Keratinocyte (primary cell): ENCODE measurements around the gene TNFSF10. TPM values are rescaled to one million over a fixed set of nuclear protein-coding genes. Genes with fewer than 3 reads are reported as not detected.

ENCODE experiments used
- DNase-seq: peaks from one replicate; pipeline ENCODE4 v3.0.0-alpha.2; 2011; ENCODE audit warnings: low read depth, missing footprints, low spot score
- FAIRE-seq: peaks from 2 replicates; lab custom pipeline; 2011; peaks lifted over from hg19 to GRCh38; lab: Jason Lieb, UNC
- H2AFZ ChIP-seq: 2 replicates; pipeline ENCODE4 v1.6.0; 2012; ENCODE audit warnings: low read length, control low read depth, inconsistent platforms; ENCODE audit not compliant: control insufficient read depth
- H3K27ac ChIP-seq: 2 replicates; pipeline ENCODE4 v1.5.1; 2011; ENCODE audit warnings: low read length; ENCODE audit not compliant: control insufficient read depth, insufficient read depth
- H3K27me3 ChIP-seq: 3 replicates; pipeline ENCODE4 v1.6.0; 2011; ENCODE audit warnings: low read length; ENCODE audit not compliant: control insufficient read depth, insufficient read depth; ENCODE audit errors: extremely low read depth
- H3K36me3 ChIP-seq, 2 experiments: 2 replicates in 1 of 2; 3 replicates in 1 of 2; pipeline ENCODE4 v1.5.1; 2011; ENCODE audit warnings: low read length in 2 of 2, mild to moderate bottlenecking in 1 of 2; ENCODE audit not compliant: control insufficient read depth in 2 of 2, insufficient read depth in 2 of 2; ENCODE audit errors: extremely low read depth in 1 of 2
- H3K4me1 ChIP-seq: 3 replicates; pipeline ENCODE4 v1.5.1; 2011; ENCODE audit warnings: low read length; ENCODE audit not compliant: control insufficient read depth, insufficient read depth; ENCODE audit errors: extremely low read depth
- H3K4me2 ChIP-seq: 3 replicates; pipeline ENCODE4 v1.6.0; 2011; ENCODE audit warnings: low read depth, low read length; ENCODE audit not compliant: control insufficient read depth, insufficient read depth; ENCODE audit errors: extremely low read depth
- H3K4me3 ChIP-seq, 3 experiments: fragments of 200-600 bp in 1 of 3; sonication (generic) in 1 of 3; 2 replicates in 2 of 3; 3 replicates in 1 of 3; pipeline ENCODE4 v1.5.1; 2011 to 2016; ENCODE audit warnings: low read length in 3 of 3, mild to moderate bottlenecking in 3 of 3, control low read depth in 2 of 3, inconsistent platforms in 1 of 3, low read depth in 1 of 3, mixed read lengths in 1 of 3, mixed run types in 1 of 3, moderate library complexity in 1 of 3; ENCODE audit not compliant: control insufficient read depth in 2 of 3, insufficient read depth in 2 of 3; ENCODE audit errors: extremely low read depth in 1 of 3
- H3K79me2 ChIP-seq: 2 replicates; pipeline ENCODE4 v1.6.0; 2012; ENCODE audit warnings: low read length; ENCODE audit not compliant: control insufficient read depth, insufficient read depth
- H3K9ac ChIP-seq: 3 replicates; pipeline ENCODE4 v1.6.0; 2011; ENCODE audit warnings: low read length; ENCODE audit not compliant: control insufficient read depth, insufficient read depth; ENCODE audit errors: extremely low read depth
- H3K9me1 ChIP-seq: 3 replicates; pipeline ENCODE4 v1.6.0; 2011; ENCODE audit warnings: low read length; ENCODE audit not compliant: control insufficient read depth, insufficient read depth; ENCODE audit errors: extremely low read depth
- H3K9me3 ChIP-seq: 2 replicates; pipeline ENCODE4 v1.5.1; 2012; ENCODE audit warnings: low read depth, low read length; ENCODE audit not compliant: control insufficient read depth
- H4K20me1 ChIP-seq: 3 replicates; pipeline ENCODE4 v1.6.0; 2011; ENCODE audit warnings: low read length; ENCODE audit not compliant: control insufficient read depth, insufficient read depth; ENCODE audit errors: extremely low read depth
- EZH2 ChIP-seq: IDR thresholded peaks from one replicate; pipeline ENCODE4 v1.6.1; 2012; ENCODE audit warnings: inconsistent platforms, mild to moderate bottlenecking, low read length, moderate library complexity
- dilution Hi-C: fragments of 300-500 bp; cut with MboI; formaldehyde crosslinking; loops from one replicate; pipeline ENCODE4 v1.7.0; 2020; ENCODE audit warnings: low sequenced_read_pairs; ENCODE audit not compliant: extremely low pct_ligation_motif_present
- polyA plus RNA-seq, 5 experiments: library from polyadenylated mRNA; depleted of rRNA in 3 of 5; stranded (reverse) in 3 of 5; stranded (forward) in 1 of 5; unstranded in 1 of 5; fragments of >200 nt; gene quantifications; 1 replicate in 1 of 5; 2 replicates in 3 of 5; 3 replicates in 1 of 5; pipeline versions ENCODE4 v1.2.1 to v1.2.3, GENCODE V29; 2011 to 2012; ENCODE audit warnings: missing spikeins in 2 of 5, low read depth in 1 of 5, low replicate concordance in 1 of 5
- TF ChIP-seq, protein P1 (sequence below), 3 experiments: IDR thresholded peaks in 1 of 3; conservative IDR thresholded peaks in 1 of 3; optimal IDR thresholded peaks in 1 of 3; 2 replicates in 2 of 3; 3 replicates in 1 of 3; pipeline versions ENCODE3 to v1.5.1; 2011; ENCODE audit warnings: low read length in 3 of 3, mild to moderate bottlenecking in 3 of 3, moderate library complexity in 2 of 3, control low read depth in 1 of 3, inconsistent platforms in 1 of 3; ENCODE audit not compliant: insufficient read depth in 2 of 3; ENCODE audit errors: extremely low read depth in 1 of 3

Gene TNFSF10
- polyA plus RNA-seq, 1 donor (not counting 4 experiments of a cell fraction or from before 2014, with no cell fraction given), result 21.7 TPM

DNA sequence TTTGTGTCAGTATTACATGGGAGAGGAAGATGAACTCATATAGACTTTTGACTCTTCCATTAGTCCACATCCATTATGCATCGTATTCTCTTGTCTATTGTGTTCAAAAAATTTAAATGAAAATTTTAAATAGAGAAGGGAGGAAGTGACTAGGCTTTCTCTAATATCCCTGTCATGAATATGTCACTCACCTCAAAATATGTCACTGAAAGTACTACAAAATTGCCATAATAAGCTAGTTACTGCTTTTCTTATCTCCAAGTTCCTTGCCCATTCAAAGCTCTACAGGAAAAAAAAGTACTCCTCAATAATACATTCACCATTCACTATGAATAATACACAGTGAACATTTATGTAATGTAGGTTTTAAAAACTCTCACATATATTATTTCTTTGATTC, 52.6 kb downstream of the TNFSF10 start:
- dilution Hi-C loops, result no loop called here
- no peaks in the 10 kb centered on the region for H3K9me1 ChIP-seq
- H3K4me1 ChIP-seq, result peaks cover 25% of the 10 kb centered on the region
- H3K4me2 ChIP-seq, result no peak overlapping the region
- DNase-seq (no peak), FAIRE-seq (no peak)
- no peaks in the 10 kb centered on the region for H3K27me3 ChIP-seq
- no peak overlapping the region for H3K9ac ChIP-seq
- no peak overlapping the region for H2AFZ ChIP-seq
- H3K9me3 ChIP-seq, result no peaks in the 10 kb centered on the region
- H3K79me2 ChIP-seq, result no peaks in the 10 kb centered on the region
- H4K20me1 ChIP-seq, result no peaks in the 10 kb centered on the region
- H3K27ac ChIP-seq, result no peak overlapping the region
- no peak for TF ChIP-seq EZH2
- TF ChIP-seq, protein P1, sequence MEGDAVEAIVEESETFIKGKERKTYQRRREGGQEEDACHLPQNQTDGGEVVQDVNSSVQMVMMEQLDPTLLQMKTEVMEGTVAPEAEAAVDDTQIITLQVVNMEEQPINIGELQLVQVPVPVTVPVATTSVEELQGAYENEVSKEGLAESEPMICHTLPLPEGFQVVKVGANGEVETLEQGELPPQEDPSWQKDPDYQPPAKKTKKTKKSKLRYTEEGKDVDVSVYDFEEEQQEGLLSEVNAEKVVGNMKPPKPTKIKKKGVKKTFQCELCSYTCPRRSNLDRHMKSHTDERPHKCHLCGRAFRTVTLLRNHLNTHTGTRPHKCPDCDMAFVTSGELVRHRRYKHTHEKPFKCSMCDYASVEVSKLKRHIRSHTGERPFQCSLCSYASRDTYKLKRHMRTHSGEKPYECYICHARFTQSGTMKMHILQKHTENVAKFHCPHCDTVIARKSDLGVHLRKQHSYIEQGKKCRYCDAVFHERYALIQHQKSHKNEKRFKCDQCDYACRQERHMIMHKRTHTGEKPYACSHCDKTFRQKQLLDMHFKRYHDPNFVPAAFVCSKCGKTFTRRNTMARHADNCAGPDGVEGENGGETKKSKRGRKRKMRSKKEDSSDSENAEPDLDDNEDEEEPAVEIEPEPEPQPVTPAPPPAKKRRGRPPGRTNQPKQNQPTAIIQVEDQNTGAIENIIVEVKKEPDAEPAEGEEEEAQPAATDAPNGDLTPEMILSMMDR (optimal IDR thresholded peaks at IDR 0.05 in 1 of 3, IDR thresholded peaks at IDR 0.05 in 1 of 3, conservative IDR thresholded peaks at IDR 0.05 in 1 of 3; ENCODE audit: extremely low read depth in 1 of 3, insufficient read depth in 2 of 3, low read length in 3 of 3), result no peak
- H3K4me3 ChIP-seq, result no peak overlapping the region
- H3K36me3 ChIP-seq, result no peaks in the 10 kb centered on the region

DNA sequence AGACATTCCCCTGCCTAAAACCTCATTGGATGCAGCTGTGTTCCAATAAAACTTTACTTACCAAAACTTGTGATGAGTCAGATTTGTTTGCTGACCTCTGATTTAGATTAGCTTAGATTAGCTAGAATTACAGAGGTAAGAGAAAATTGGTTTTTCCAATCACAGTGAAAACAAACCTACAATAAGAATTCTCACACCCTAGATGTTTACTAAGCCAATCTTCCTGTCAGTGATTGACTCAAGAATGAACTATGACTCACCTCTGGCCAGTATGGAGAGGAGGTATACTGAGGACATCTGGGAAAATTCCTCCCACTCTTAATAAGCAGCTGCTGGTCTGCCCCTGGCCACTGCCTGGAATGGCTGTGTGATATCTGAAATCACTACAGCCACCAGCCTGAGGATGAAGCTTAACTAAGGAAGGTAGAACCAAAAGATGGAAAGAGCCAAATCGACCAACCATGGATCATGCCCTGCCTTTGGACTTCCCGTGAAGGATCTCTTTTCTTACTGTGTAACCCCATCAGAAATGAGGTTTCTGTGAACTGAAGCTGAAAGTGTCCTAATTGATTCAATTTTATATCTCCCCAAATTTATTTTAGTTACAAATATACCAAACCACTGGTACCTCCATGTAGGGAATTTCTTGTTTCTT, 55.9 kb downstream of the TNFSF10 start:
- Histone ChIP-seq H3K27me3 (no peaks in the 10 kb centered on the region), H4K20me1 (no peaks in the 10 kb centered on the region), H3K9ac (no peak overlapping the region), H3K4me2 (peak overlapping the region; percentile 31), H3K36me3 (no peaks in the 10 kb centered on the region), H3K27ac (peak overlapping the region; percentile 43), H3K79me2 (no peaks in the 10 kb centered on the region), H2AFZ (peak overlapping the region; percentile 58), H3K9me1 (no peaks in the 10 kb centered on the region), H3K9me3 (no peaks in the 10 kb centered on the region), H3K4me3 (no peak overlapping the region), H3K4me1 (peaks cover 25% of the 10 kb centered on the region)
- DNase-seq (no peak), FAIRE-seq (peak; percentile 59)
- dilution Hi-C loops, result no loop called here
- TF ChIP-seq, protein P1 (optimal IDR thresholded peaks at IDR 0.05 in 1 of 3, IDR thresholded peaks at IDR 0.05 in 1 of 3, conservative IDR thresholded peaks at IDR 0.05 in 1 of 3; ENCODE audit: extremely low read depth in 1 of 3, insufficient read depth in 2 of 3, low read length in 3 of 3), result no peak
- no peak for TF ChIP-seq EZH2
